ENCODE results near the gene BTBD16. TPM values are rescaled to one million over a fixed set of nuclear protein-coding genes. Genes with fewer than 3 reads are reported as not detected.

BTBD16 gene
- total RNA-seq, 1 experiment from 2014 or later: 0.82 TPM

DNA sequence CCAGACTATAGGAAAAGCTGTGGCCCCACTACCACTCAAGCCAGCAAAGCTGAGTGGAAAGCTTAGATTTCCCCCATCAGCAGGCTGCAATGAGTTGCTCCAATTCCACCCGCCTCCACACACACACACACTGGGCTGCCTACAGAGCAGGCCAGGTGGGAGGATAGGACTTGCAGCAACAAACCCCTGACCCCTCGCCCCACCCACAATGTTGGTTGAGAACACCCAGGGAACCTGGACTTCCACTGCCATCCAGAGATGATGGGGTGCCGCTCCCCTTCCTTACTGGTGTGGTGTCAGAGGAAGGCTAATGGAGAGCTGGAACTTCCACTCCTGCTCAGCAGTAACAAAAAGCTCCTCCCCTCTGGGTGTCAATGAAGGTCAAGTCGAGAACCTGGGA, 86.6 kb downstream of the BTBD16 start:
- CTCF ChIA-PET: no interaction called here
- TF ChIP-seq SIN3A (IDR thresholded peaks at IDR 0.05; ENCODE audit: borderline replicate concordance, insufficient read depth, low read depth, low read length): no peak
- TF ChIP-seq, protein P1, sequence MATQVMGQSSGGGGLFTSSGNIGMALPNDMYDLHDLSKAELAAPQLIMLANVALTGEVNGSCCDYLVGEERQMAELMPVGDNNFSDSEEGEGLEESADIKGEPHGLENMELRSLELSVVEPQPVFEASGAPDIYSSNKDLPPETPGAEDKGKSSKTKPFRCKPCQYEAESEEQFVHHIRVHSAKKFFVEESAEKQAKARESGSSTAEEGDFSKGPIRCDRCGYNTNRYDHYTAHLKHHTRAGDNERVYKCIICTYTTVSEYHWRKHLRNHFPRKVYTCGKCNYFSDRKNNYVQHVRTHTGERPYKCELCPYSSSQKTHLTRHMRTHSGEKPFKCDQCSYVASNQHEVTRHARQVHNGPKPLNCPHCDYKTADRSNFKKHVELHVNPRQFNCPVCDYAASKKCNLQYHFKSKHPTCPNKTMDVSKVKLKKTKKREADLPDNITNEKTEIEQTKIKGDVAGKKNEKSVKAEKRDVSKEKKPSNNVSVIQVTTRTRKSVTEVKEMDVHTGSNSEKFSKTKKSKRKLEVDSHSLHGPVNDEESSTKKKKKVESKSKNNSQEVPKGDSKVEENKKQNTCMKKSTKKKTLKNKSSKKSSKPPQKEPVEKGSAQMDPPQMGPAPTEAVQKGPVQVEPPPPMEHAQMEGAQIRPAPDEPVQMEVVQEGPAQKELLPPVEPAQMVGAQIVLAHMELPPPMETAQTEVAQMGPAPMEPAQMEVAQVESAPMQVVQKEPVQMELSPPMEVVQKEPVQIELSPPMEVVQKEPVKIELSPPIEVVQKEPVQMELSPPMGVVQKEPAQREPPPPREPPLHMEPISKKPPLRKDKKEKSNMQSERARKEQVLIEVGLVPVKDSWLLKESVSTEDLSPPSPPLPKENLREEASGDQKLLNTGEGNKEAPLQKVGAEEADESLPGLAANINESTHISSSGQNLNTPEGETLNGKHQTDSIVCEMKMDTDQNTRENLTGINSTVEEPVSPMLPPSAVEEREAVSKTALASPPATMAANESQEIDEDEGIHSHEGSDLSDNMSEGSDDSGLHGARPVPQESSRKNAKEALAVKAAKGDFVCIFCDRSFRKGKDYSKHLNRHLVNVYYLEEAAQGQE (IDR thresholded peaks at IDR 0.05; ENCODE audit: insufficient read depth in 1 of 2, low read depth in 2 of 2, low read length in 1 of 2): no peak
- TF ChIP-seq TCF7L2 (IDR thresholded peaks at IDR 0.05; ENCODE audit: low read depth, low read length): no peak
- TF ChIP-seq POLR2AphosphoS5 (IDR thresholded peaks at IDR 0.05; ENCODE audit: low read depth, low read length): no peak
- Histone ChIP-seq H3K27ac (ENCODE audit: low read length) (no peak overlapping the region), H3K36me3 (ENCODE audit: control insufficient read depth, insufficient read depth, low read length) (no peaks in the 10 kb centered on the region), H3K4me1 (ENCODE audit: control insufficient read depth, insufficient read depth, low read length) (no peaks in the 10 kb centered on the region), H3K9me3 (ENCODE audit: control insufficient read depth, insufficient read depth, low read depth, low read length) (no peaks in the 10 kb centered on the region), H3K4me3 (ENCODE audit: low read depth in 2 of 2, low read length in 2 of 2) (no peak overlapping the region), H3K27me3 (ENCODE audit: control insufficient read depth, insufficient read depth, low read length) (no peaks in the 10 kb centered on the region)
- intact Hi-C loops (cut with micrococcal nuclease; ENCODE audit: unreplicated experiment) (no loop called here), in situ Hi-C loops (cut with HindIII; ENCODE audit: low pct_unique_long_range_greater_than_20kb, low sequenced_read_pairs) (no loop called here)
- BruUV-seq (replicated peaks): no TSS peak
- DNase-seq (ENCODE audit: low read depth, low spot score) (no peak), ATAC-seq (no peak)
- POLR2A ChIA-PET: interaction anchor here (0.9 kb wide), 1 partner anchor 13 kb away, joined by 3 read pairs; no protein-coding TSS in a partner anchor

DNA sequence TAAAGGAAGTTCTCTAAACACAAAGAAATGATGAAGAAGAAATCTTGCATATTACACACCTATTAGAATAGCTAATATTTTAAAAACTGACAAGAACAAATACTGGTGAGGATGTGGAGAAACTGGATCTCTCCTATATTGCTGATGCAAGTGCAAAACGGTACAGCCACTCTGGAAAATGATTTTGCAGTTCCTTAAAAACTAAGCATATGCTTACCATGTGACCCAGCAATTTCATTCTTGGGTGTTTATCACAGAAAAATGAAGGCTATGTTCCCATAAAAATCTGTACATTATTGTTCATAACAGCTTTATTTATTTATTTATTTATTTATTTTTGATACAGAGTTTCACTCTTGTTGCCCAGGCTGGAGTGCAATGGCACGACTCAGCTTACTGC, 88.5 kb downstream of the BTBD16 start:
- no peaks in the 10 kb centered on the region for H3K9me3 ChIP-seq (ENCODE audit: control insufficient read depth, insufficient read depth, low read depth, low read length)
- H3K4me3 ChIP-seq (ENCODE audit: low read depth in 2 of 2, low read length in 2 of 2): no peak overlapping the region
- intact Hi-C loops (cut with micrococcal nuclease; ENCODE audit: unreplicated experiment): no loop called here
- CTCF ChIA-PET: interaction anchor here (0.6 to 0.7 kb wide), 2 partner anchors 61 to 1614 kb away, joined by 4 to 6 read pairs; no protein-coding TSS in a partner anchor
- POLR2A ChIA-PET: no interaction called here
- no peaks in the 10 kb centered on the region for H3K36me3 ChIP-seq (ENCODE audit: control insufficient read depth, insufficient read depth, low read length)
- in situ Hi-C loops (cut with HindIII; ENCODE audit: low pct_unique_long_range_greater_than_20kb, low sequenced_read_pairs): no loop called here
- no TSS peak for BruUV-seq (replicated peaks)
- H3K27me3 ChIP-seq (ENCODE audit: control insufficient read depth, insufficient read depth, low read length): no peaks in the 10 kb centered on the region
- DNase-seq (ENCODE audit: low read depth, low spot score) (no peak), ATAC-seq (no peak)
- H3K4me1 ChIP-seq (ENCODE audit: control insufficient read depth, insufficient read depth, low read length): no peaks in the 10 kb centered on the region
- H3K27ac ChIP-seq (ENCODE audit: low read length): no peak overlapping the region
- TF ChIP-seq TCF7L2 (IDR thresholded peaks at IDR 0.05; ENCODE audit: low read depth, low read length) (no peak), POLR2AphosphoS5 (IDR thresholded peaks at IDR 0.05; ENCODE audit: low read depth, low read length) (no peak), SIN3A (IDR thresholded peaks at IDR 0.05; ENCODE audit: borderline replicate concordance, insufficient read depth, low read depth, low read length) (no peak)
- TF ChIP-seq, protein P2, sequence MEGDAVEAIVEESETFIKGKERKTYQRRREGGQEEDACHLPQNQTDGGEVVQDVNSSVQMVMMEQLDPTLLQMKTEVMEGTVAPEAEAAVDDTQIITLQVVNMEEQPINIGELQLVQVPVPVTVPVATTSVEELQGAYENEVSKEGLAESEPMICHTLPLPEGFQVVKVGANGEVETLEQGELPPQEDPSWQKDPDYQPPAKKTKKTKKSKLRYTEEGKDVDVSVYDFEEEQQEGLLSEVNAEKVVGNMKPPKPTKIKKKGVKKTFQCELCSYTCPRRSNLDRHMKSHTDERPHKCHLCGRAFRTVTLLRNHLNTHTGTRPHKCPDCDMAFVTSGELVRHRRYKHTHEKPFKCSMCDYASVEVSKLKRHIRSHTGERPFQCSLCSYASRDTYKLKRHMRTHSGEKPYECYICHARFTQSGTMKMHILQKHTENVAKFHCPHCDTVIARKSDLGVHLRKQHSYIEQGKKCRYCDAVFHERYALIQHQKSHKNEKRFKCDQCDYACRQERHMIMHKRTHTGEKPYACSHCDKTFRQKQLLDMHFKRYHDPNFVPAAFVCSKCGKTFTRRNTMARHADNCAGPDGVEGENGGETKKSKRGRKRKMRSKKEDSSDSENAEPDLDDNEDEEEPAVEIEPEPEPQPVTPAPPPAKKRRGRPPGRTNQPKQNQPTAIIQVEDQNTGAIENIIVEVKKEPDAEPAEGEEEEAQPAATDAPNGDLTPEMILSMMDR (IDR thresholded peaks at IDR 0.05): no peak
- TF ChIP-seq, protein P1 (IDR thresholded peaks at IDR 0.05; ENCODE audit: insufficient read depth in 1 of 2, low read depth in 2 of 2, low read length in 1 of 2): no peak

All from Panc1 (cell line).